ENCODE measurements around the gene CTNNA2.

DNA sequence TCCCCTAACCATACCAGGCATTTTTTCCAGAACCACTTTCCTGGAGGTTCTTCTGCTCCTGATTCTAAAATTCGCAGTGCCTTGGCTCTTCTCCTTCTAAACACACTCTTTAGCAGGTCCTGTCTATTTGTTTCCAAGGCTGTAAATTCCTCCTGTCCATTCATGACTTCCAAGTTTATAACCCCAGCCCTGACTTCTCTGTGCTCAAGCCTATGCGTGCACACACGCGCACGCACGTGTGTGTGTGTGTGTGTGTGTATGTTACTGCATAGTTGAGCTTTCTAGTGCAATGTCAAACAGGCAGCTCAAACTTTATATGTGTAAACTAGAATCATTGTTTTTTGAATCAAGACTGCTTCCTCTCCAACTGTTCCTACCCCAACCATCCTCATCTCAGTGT is 454.0 kb downstream of the CTNNA2 start:
- TF ChIP-seq GATA3 (IDR thresholded peaks at IDR 0.05; ENCODE audit: low read depth, low read length) (no peak), GATA2 (IDR thresholded peaks at IDR 0.05; ENCODE audit: low read depth, low read length) (no peak)

All from SH-SY5Y (cell line).